AG20443 (cell line): ENCODE results near the gene TMEM132D.
"Not testable (repeated sequence)": the region's sequence is repeated elsewhere in the genome, so short reads cannot be mapped to it uniquely, and the experiment has no call there.

Experiments used
- DNase-seq: peaks from one replicate; pipeline ENCODE4 v3.0.0; 2012; ENCODE audit warnings: low spot score, mixed read lengths

The TMEM132D gene

DNA sequence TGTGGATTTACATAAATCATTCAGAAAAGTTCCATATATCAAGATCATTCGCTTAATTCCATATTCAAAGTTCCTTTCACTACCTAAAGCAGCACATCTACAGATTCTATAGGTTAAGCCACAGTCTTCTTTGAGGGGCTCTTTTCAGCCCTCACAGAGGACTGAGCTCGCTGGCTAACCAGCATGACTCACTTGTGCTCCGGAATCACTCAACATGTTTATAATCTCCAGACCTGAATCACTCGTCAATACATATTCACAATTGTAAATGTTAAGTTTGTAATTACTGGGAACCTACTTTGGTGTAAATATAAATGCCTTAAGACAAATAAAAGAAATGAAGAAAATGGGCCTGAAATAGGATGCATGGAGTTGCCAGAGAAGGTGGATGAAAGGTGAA is 315.7 kb downstream of the TMEM132D start:
- DNase-seq = no peak

- DNase-seq = no peak
Observed at GRCh38 chr12:129585296-129585695, 318.5 kb downstream of the TMEM132D start.

DNA sequence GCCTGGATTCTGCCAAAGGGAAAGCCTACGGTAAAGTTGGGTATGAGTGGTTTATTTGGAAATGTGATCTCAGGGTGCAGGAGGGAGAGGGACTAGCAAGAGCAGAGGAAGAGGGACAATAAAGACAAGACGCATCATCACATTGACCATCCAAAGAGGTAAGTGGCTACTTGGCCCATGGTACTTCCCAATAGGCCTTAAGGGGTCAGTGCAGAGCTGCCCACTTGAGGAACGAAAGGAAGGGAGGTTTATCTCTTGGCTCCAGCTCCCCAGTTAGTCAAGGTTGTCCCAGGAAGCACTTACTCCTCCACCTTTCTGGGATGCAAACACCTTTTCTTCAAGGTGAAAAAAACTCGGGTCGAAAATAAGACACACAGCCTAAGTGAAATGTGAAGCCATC is 323.9 kb downstream of the TMEM132D start:
- DNase-seq = no peak

DNA sequence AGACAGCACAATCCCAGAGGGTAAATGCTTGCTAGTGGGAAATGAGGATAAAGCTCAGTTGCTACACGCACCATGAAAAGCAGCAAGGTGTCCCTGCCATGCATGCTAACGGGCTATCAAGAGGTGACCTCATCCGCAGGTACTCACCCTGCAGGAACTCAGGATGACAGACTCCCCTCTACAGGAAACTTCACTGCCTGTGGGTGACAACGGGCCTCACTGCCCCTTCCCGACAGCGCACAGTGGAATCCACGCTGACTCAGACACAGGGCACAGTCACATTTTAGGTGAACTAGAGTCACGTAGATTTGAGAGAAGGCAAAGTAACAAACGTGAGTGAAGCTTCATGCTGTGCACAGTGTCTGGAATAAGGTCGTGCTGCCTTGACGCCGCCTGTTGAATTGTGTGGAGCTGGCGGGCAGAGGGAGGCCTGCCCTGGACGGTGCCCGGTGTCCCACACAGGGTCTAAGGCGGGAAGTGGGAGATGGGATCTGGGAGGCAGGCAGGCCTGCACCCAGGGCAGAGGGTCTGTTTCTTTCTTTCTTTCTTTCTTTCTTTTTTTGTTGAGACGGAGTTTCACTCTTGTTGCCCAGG is 331.8 kb downstream of the TMEM132D start:
- no peak for DNase-seq

DNA sequence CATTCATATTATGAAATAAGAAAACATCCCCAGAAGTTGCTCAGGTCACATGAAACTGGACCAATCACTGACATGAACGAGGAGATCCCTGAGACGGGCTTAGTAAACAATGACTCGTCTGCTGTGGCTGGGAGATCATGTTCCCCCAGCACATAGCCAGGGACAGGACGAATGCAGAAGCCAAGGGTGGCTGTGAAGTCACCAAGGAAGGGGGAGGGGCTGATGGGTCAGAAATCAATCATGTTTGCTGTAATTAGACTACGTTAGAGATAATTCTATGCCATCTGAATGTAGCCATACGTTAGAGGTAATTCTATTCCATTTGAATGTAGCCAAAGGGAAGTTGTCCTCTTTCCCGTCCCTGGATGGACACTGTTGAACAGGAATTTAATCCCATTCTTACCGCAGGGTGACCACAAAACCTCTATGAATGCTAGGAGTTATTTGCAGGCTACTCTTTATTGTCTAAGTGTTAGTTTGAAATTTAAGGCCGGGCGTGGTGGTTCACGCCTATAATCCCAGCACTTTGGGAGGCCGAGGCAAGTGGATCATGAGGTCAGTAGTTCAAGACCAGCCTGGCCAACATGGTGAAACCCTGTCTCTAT is 332.9 kb downstream of the TMEM132D start:
- DNase-seq = no peak

DNA sequence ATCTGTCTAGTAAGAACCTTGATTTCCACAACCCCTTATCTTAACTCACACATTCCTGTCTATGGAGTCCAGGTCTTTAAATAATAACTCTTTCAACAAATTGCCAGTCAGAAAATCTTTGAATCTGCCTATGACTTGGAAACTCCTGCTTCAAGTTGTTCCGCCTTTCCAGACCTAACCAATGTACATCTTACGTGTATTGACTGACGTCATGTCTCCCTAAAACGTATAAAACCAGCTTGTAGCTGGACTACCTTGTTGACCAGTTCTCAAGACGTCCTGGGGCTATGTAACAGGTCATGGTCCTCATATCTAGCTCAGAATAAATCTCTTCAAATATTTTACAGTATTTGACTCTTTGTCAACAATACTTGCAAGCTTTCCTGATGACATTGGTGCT is 337.0 kb downstream of the TMEM132D start:
- no peak for DNase-seq

DNA sequence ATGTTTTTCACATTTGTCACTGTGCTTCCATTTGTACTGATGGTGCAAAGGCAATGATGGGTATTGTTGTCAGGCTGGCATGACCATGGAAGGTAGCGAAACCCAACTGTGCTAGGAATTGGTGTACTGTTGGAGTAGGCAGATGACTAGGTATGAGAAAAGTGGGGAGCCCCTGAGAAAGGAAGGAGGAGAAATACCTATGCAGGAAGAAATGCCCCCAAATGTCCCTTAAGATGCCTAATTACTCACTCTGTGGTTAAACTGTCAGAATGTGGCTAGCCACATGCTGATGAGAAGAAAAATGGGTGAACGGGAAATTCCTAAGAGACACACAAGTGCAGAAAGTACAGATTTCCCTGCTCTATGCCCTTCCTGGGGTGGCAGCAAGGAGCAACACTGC is 339.1 kb downstream of the TMEM132D start:
- DNase-seq = no peak

GRCh38 chr12:129563266-129563665 is 340.6 kb downstream of the TMEM132D start:
- DNase-seq = no peak

GRCh38 chr12:129561304-129561703 is 342.5 kb downstream of the TMEM132D start:
- no peak for DNase-seq

DNA sequence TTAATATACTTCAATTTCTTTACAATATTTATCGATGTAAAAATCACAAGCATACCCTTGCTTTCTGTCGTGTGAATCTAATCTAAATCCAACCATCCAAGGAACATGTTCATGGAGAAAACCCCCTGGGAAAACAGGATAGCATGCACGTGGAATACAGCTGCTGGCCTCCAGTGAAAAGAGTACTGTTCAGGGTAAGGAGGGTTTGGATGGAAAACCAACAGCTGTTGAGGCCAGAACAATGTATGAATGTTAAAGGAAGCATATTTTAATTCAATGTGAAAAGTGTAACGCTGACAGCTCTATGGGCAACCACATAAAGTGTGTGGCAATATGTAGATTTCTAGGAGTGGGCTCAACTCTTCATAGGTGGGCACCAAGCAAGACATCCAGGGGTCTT is 344.0 kb downstream of the TMEM132D start:
- no peak for DNase-seq

DNA sequence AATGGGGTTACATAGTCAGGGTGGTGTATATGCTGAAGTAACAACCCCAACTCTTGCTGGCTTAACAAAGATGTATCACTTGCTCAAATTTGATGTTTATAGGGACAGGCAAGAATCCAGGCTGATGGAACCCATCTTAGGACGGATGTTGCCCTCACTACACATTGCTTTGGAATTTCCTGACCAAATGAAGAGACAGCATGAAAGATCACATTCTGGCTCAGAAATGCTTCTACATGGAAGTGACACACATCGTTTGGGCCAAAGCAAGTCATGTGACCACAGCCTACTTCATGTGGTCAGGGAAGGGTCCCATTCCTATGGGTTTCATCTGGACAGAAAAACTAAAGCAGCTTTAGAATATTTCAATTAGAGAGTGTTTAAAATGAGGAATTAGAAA is 345.8 kb downstream of the TMEM132D start:
- no peak for DNase-seq

GRCh38 chr12:129556082-129556481 is 347.7 kb downstream of the TMEM132D start:
- DNase-seq = no peak

DNA sequence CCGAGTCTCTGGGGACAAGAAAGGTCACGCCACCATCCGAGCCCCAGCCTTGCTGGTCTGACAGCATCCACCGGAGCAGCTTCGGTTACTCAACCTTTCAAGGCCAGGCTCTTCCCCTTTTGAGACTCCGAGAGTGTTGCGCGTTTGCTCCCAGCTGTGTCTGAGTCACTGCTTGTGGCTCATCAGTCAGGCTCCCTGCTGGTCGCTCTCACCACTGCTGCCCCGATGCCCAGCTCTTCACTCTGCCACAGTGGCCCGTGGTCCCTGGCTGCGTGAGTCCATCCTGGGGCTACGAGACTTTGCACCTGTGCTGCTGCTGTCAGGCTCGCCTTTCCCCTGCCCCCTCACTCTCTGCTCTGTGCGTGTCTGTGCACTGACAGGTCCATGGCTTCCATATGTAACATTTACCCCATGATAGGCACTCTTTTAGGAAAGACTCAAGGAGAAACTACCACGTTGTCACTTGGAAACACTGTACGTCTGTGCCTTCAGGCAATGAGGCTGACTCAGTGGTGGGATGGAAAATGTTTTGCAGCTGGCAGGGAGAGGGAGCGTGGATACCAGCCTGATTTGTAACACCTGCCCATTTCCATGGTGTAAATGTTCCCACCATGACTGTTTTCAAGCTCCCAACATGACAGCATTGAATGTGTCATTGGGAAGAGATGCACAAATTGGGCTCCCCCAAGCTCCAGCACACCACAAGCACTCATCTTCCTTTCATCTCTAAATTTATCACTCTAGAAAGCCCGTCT is 350.7 kb downstream of the TMEM132D start:
- no peak for DNase-seq

DNA sequence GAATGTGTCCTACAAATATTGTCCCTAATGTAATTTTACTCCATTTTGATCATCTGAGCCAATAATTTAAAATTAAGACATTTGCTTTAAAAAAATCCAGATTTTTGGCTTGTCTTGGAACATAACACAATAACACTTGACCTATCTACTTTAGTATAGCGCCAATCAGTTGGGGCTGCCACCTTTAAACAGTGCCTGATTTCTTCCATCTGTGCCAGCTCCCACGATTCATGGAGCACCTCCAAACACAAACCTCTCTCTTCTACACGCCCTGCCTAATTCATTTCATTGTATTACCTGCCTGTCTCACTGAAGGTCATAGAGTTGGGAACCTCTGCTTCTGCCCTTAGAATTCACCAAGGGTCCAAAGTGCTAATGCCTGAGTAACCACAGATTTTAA is 352.4 kb downstream of the TMEM132D start:
- DNase-seq = no peak

DNA sequence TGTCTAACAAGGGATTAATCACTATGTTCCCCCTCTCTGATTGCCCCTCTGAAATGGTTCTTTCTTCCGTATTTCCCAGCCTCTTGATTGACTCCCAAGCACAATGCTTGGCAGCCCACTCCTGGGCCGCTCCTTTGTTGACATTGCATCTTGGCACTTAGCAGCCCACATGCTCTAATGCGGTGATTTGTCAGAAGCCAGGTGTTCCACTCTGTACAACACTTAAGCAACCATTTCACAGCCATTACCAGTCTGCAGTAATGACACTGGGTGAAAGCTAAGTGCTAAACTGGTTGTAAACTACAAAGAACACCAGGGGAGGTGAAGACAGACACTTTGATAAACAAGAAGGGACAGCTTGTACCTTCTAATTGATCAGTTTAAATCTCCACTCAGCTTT is 353.5 kb downstream of the TMEM132D start:
- DNase-seq = no peak

DNA sequence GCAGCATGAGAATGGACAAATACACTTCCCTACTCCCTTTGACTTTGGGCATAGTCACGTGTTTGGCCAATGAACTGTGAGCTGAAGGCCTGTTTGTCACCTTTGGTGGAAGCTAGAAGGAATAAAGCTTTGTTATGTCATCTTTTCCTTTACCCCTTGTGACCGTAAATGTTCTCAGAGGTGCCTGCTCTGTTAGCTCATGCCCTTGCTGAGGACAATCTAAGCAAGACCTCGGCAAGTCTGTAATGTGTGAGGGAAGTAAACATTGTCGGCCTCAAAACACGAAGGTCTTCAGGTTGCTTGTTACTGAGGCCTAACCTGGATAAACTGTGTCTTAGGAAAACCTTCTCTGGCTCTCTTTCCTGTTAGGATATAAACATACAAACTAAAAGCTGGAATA is 354.2 kb downstream of the TMEM132D start:
- no peak for DNase-seq

DNA sequence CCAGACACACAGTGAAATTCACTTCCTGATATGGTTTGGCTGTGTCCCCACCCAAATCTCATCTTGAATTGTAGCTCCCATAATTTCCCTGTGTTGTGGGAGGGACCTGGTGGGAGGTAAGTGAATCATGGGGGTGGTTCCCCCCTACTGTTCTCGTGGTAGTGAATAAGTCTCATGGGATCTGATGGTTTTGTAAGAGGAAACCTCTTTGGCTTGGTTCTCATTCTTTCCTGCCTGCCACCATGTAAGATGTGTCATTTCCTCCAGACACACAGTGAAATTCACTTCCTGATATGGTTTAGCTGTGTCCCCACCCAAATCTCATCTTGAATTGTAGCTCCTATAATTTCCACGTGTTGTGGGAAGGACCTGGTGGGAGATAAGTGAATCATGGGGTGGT is 354.8 kb downstream of the TMEM132D start:
- DNase-seq = not testable (repeated sequence)

DNA sequence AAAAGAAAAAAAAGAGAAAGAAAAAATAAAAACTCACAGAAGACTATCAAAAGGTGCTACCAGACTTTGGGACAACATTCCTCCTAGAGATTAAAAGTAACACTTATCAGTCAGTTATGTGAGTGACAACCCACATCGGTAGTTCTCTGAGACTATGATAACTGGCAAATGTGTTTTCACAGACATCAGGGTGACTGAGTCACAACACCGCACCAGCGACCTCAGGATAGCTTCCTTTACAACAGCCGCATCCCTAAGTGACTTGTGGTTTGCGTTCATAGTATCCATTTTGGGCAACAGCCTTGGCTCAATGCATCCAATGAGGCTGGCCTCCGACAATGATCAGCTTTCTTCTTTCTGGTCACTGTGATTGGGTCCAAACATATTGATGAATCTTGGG is 359.1 kb downstream of the TMEM132D start:
- no peak for DNase-seq

DNA sequence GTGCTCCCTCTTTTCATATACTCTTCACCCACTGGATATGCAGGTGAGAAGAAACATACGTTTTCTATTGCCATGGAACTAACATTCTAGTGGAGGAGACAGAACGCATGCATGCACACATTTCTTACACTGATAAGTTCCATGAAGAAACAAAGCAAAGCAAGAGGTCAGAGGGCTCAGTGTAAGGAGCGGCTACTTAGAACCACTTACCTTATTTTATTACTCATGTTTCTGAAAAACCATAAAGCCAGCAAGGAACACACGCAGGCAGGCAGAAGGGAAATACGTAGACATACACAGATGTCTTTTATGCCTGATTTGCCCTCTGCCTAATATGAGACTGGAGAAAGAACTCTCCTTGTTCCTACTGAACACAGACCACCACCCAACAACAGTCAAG is 362.9 kb downstream of the TMEM132D start:
- no peak for DNase-seq

GRCh38 chr12:129540249-129540648 is 363.6 kb downstream of the TMEM132D start:
- no peak for DNase-seq

DNA sequence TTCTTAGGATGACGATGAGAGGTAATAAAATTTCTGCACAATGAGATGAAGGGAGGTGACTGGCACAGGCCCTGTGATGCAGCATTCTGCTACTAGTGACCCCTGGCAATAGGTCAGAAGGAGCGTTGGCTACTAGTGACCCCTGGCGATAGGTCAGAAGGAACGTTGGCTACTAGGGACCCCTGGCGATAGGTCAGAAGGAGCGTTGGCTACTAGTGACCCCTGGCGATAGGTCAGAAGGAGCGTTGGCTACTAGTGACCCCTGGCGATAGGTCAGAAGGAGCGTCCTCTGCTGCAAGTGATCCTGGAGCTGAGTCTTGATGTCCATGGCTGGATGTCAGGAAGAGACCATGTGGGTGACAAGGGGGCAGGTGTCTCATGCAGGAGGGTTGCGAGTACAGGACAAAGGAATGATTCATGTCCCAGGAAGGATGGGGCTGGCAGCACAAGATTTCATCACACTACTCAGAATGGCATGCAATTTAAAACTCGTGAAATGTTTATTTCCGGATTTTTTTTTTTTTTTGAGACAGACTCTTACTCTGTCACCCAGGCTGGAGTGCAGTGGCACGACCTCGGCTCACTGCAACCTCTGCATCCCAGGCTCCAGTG is 365.0 kb downstream of the TMEM132D start:
- DNase-seq = not testable (repeated sequence)

DNA sequence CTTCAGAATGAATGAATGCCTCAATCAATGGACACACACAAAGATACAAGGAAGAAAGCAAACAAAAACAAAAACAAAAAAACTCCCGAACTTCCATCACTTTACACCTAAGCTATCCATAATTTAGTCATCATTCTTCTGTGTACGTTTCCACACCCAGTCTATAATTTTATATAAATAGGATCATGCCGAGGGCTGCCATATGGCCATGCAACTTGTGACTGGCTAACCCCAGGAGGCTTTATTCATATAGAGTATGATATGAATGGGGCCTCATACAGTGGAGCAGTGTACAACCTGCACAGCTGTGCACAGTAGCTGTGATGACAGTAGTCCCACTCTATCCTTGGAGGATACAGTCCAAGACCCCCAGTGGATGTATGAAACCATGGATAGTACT is 365.7 kb downstream of the TMEM132D start:
- DNase-seq = no peak
